ENCODE data around the gene ASPN.

Gene ASPN

DNA sequence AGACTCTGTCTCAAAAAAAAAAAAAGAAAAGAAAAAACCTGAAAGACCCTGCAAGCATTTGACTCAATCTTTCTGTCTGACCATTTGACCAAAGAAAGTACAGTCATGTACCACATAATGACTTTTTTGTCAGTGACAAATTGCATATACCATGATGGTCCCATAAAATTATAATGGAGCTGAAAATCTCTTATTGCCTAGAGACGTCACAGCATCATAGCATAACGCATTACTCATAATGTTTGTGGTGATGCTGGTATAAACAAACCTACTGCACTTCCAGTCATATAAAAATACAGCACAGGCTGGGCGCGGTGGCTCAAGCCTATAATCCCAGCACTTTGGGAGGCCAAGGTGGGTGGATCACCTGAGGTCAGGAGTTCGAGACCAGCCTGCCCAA is 43.0 kb upstream of the ASPN start:
- in situ Hi-C loops (cut with MboI; ENCODE audit: low sequenced_read_pairs, unreplicated experiment): no loop called here
- no peak for DNase-seq (ENCODE audit: low spot score)
- TF ChIP-seq, protein P1, sequence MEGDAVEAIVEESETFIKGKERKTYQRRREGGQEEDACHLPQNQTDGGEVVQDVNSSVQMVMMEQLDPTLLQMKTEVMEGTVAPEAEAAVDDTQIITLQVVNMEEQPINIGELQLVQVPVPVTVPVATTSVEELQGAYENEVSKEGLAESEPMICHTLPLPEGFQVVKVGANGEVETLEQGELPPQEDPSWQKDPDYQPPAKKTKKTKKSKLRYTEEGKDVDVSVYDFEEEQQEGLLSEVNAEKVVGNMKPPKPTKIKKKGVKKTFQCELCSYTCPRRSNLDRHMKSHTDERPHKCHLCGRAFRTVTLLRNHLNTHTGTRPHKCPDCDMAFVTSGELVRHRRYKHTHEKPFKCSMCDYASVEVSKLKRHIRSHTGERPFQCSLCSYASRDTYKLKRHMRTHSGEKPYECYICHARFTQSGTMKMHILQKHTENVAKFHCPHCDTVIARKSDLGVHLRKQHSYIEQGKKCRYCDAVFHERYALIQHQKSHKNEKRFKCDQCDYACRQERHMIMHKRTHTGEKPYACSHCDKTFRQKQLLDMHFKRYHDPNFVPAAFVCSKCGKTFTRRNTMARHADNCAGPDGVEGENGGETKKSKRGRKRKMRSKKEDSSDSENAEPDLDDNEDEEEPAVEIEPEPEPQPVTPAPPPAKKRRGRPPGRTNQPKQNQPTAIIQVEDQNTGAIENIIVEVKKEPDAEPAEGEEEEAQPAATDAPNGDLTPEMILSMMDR (IDR thresholded peaks at IDR 0.05; ENCODE audit: borderline replicate concordance, control extremely low read depth, extremely low read depth, insufficient read depth, missing control alignments): no peak

GRCh38 chr9:92524881-92525280 is 42.6 kb upstream of the ASPN start:
- DNase-seq (ENCODE audit: low spot score): no peak
- in situ Hi-C loops (cut with MboI; ENCODE audit: low sequenced_read_pairs, unreplicated experiment): no loop called here
- TF ChIP-seq, protein P1 (IDR thresholded peaks at IDR 0.05; ENCODE audit: borderline replicate concordance, control extremely low read depth, extremely low read depth, insufficient read depth, missing control alignments): no peak

GRCh38 chr9:92522983-92523970 is 41.0 kb upstream of the ASPN start:
- no peak for DNase-seq (ENCODE audit: low spot score)
- in situ Hi-C loops (cut with MboI; ENCODE audit: low sequenced_read_pairs, unreplicated experiment): no loop called here
- TF ChIP-seq, protein P1 (IDR thresholded peaks at IDR 0.05; ENCODE audit: borderline replicate concordance, control extremely low read depth, extremely low read depth, insufficient read depth, missing control alignments): no peak

DNA sequence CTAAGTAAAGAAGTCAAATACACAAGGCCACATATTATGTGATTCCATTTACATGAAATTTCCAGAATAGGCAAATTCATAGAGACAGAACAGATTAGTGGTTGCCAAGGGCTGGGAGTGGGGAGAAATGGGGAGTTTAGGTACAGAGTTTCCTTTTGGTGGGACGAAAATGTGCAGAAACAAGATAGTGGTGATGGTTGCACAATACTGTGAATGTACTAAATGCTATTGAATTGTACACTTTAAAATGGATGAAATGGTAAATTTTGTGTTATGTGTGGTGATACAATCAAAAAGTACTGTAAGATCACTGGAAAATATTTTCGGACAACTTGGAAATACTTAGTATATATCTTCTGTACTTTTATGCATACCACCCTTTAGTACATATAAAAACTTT is 38.5 kb upstream of the ASPN start:
- TF ChIP-seq, protein P1 (IDR thresholded peaks at IDR 0.05; ENCODE audit: borderline replicate concordance, control extremely low read depth, extremely low read depth, insufficient read depth, missing control alignments): no peak
- in situ Hi-C loops (cut with MboI; ENCODE audit: low sequenced_read_pairs, unreplicated experiment): no loop called here
- no peak for DNase-seq (ENCODE audit: low spot score)

GRCh38 chr9:92518199-92518598 is 35.9 kb upstream of the ASPN start:
- in situ Hi-C loops (cut with MboI; ENCODE audit: low sequenced_read_pairs, unreplicated experiment): no loop called here
- DNase-seq (ENCODE audit: low spot score): no peak
- TF ChIP-seq, protein P1 (IDR thresholded peaks at IDR 0.05; ENCODE audit: borderline replicate concordance, control extremely low read depth, extremely low read depth, insufficient read depth, missing control alignments): no peak

- no peak for DNase-seq (ENCODE audit: low spot score)
- TF ChIP-seq, protein P1 (IDR thresholded peaks at IDR 0.05; ENCODE audit: borderline replicate concordance, control extremely low read depth, extremely low read depth, insufficient read depth, missing control alignments): no peak
- in situ Hi-C loops (cut with MboI; ENCODE audit: low sequenced_read_pairs, unreplicated experiment): no loop called here
Measured at GRCh38 chr9:92517046-92517445, 34.7 kb upstream of the ASPN start.

Data from GM13976 (cell line).